ENCODE measurements around the gene DNAH3. TPM values are rescaled to one million over a fixed set of nuclear protein-coding genes. Genes with fewer than 3 reads are reported as not detected.

The DNAH3 gene
- total and polyA plus RNA-seq, 2 of the 8 experiments (the other 6 are each of a cell fraction or from before 2014, with no cell fraction given): 0.57 to 0.71 TPM

DNA sequence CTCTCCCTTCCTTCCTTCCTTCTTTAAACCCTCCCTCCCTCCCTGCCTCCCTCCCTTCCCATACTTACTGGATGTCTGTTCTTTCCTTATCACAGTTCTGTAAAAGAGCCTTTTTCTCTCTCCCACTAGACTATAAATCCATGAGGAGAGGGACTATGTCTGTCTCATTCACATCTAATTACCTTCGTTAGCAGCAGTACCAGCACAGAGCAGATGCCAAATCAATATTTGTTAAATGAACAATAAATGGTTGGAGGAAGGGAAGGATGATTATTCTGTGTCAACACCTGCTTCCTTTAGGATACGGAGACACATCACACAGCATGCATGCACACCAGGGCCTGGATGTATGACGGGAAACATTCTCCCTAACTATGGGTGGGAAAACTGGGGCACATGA, 94.2 kb downstream of the DNAH3 start:
- no peak overlapping the region for H2AK5ac ChIP-seq (ENCODE audit: low read depth, low read length)
- FAIRE-seq: no peak
- H2AFZ ChIP-seq (ENCODE audit: low read length): no peak overlapping the region
- WGBS, 2 experiments (ENCODE audit: extremely low coverage in 1 of 2, insufficient coverage in 1 of 2, insufficient read length in 1 of 2, insufficient replicate concordance in 2 of 2, low coverage in 1 of 2, low lambda C conversion rate in 2 of 2, missing lambda C conversion rate in 1 of 2): 73% methylated on average over 3 of the region's 3 CpGs; no CpG with 5 or more reads in 1 of the 2 experiments
- no peak overlapping the region for H3K18ac ChIP-seq (ENCODE audit: extremely low read depth, low read length)
- H2BK15ac ChIP-seq (ENCODE audit: low read length): no peak overlapping the region
- H2BK12ac ChIP-seq (ENCODE audit: low read depth, low read length): no peak overlapping the region
- no peaks in the 10 kb centered on the region for H3K79me1 ChIP-seq (ENCODE audit: low read depth, low read length)
- DNase-seq (ENCODE audit: low read depth in 1 of 2, low spot score in 2 of 2): no peak
- no peaks in the 10 kb centered on the region for H3K79me2 ChIP-seq (ENCODE audit: control insufficient read depth in 1 of 2, insufficient read depth in 2 of 2, low read length in 2 of 2)
- H3K4me2 ChIP-seq (ENCODE audit: insufficient read depth in 1 of 2, low read depth in 2 of 2, low read length in 2 of 2): no peak overlapping the region
- no peak overlapping the region for H2BK120ac ChIP-seq (replicated peaks; ENCODE audit: low read depth, low read length)
- no peak overlapping the region for H3K23ac ChIP-seq (ENCODE audit: insufficient read length)
- no peak overlapping the region for H3K9ac ChIP-seq (replicated peaks in 1 of 4; ENCODE audit: extremely low read depth in 1 of 4, low read depth in 3 of 4, low read length in 3 of 4)
- H3K56ac ChIP-seq (replicated peaks; ENCODE audit: insufficient read length, low read depth, low read length): no peak overlapping the region
- TF ChIP-seq TAF7 (optimal IDR thresholded peaks at IDR 0.05; ENCODE audit: borderline replicate concordance, low read depth, low read length) (no peak), NRF1 (IDR thresholded peaks at IDR 0.05; ENCODE audit: low read depth, low read length) (no peak), SP4 (IDR thresholded peaks at IDR 0.05; ENCODE audit: low read length) (no peak), BRCA1 (IDR thresholded peaks at IDR 0.05; ENCODE audit: low read depth, low read length) (no peak), EGR1 (IDR thresholded peaks at IDR 0.05; ENCODE audit: borderline replicate concordance, low read depth, low read length) (no peak), RXRA (IDR thresholded peaks at IDR 0.05; ENCODE audit: insufficient read depth, low read depth, low read length) (no peak), HDAC6 (IDR thresholded peaks at IDR 0.05; ENCODE audit: low read depth, low read length) (no peak), PHF8 (conservative IDR thresholded peaks at IDR 0.05; ENCODE audit: low read depth, low read length) (no peak), CREB1 (IDR thresholded peaks at IDR 0.05) (no peak), RNF2 (IDR thresholded peaks at IDR 0.05; ENCODE audit: borderline replicate concordance, low read depth, low read length, missing control alignments, poor library complexity, severe bottlenecking) (no peak)
- TF ChIP-seq, protein P1, sequence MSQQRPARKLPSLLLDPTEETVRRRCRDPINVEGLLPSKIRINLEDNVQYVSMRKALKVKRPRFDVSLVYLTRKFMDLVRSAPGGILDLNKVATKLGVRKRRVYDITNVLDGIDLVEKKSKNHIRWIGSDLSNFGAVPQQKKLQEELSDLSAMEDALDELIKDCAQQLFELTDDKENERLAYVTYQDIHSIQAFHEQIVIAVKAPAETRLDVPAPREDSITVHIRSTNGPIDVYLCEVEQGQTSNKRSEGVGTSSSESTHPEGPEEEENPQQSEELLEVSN (IDR thresholded peaks at IDR 0.05): no peak
- TF ChIP-seq, protein P2, sequence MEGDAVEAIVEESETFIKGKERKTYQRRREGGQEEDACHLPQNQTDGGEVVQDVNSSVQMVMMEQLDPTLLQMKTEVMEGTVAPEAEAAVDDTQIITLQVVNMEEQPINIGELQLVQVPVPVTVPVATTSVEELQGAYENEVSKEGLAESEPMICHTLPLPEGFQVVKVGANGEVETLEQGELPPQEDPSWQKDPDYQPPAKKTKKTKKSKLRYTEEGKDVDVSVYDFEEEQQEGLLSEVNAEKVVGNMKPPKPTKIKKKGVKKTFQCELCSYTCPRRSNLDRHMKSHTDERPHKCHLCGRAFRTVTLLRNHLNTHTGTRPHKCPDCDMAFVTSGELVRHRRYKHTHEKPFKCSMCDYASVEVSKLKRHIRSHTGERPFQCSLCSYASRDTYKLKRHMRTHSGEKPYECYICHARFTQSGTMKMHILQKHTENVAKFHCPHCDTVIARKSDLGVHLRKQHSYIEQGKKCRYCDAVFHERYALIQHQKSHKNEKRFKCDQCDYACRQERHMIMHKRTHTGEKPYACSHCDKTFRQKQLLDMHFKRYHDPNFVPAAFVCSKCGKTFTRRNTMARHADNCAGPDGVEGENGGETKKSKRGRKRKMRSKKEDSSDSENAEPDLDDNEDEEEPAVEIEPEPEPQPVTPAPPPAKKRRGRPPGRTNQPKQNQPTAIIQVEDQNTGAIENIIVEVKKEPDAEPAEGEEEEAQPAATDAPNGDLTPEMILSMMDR (IDR thresholded peaks at IDR 0.05; ENCODE audit: control extremely low read depth in 1 of 3, insufficient read depth in 1 of 3, low read depth in 1 of 3, low read length in 3 of 3): no peak
- H3K4me1 ChIP-seq (replicated peaks in 1 of 4; ENCODE audit: control insufficient read depth in 3 of 4, insufficient read depth in 4 of 4, low read length in 3 of 4): no peaks in the 10 kb centered on the region
- no peak overlapping the region for H4K91ac ChIP-seq (replicated peaks; ENCODE audit: insufficient read length, low read length)
- no peak overlapping the region for H2BK5ac ChIP-seq (ENCODE audit: low read depth, low read length)
- CTCF ChIA-PET (ENCODE audit: partially characterized antibody): no interaction called here
- no peak overlapping the region for H3K14ac ChIP-seq (ENCODE audit: insufficient read length)
- POLR2A ChIA-PET (ENCODE audit: partially characterized antibody): no interaction called here
- no peaks in the 10 kb centered on the region for H3K36me3 ChIP-seq (ENCODE audit: control insufficient read depth in 2 of 4, insufficient read depth in 4 of 4, low read length in 3 of 4)
- H4K5ac ChIP-seq (ENCODE audit: insufficient read length, low read depth, low read length): no peak overlapping the region
- no peak overlapping the region for H3K4ac ChIP-seq (replicated peaks; ENCODE audit: insufficient read length, low read depth, low read length)
- H3K9me3 ChIP-seq (ENCODE audit: insufficient read depth in 2 of 2, low read depth in 1 of 2, low read length in 1 of 2): no peaks in the 10 kb centered on the region
- no peak overlapping the region for H3K4me3 ChIP-seq (ENCODE audit: extremely low read depth in 1 of 4, insufficient read depth in 2 of 4, low read depth in 3 of 4, low read length in 4 of 4)
- no peak overlapping the region for H3K27ac ChIP-seq (ENCODE audit: low read depth, low read length)
- no peak overlapping the region for H2BK20ac ChIP-seq (ENCODE audit: low read length)
- H4K8ac ChIP-seq (ENCODE audit: extremely low read depth, insufficient read depth, low read length): no peak overlapping the region
- no peaks in the 10 kb centered on the region for H3K23me2 ChIP-seq (ENCODE audit: low read depth, low read length)
- H3K27me3 ChIP-seq (replicated peaks in 1 of 4; ENCODE audit: control insufficient read depth in 3 of 4, extremely low read depth in 1 of 4, insufficient read depth in 3 of 4, low read length in 3 of 4): no peaks in the 10 kb centered on the region
- H4K20me1 ChIP-seq (replicated peaks in 1 of 2; ENCODE audit: control insufficient read depth in 1 of 2, insufficient read depth in 2 of 2, low read length in 2 of 2): no peaks in the 10 kb centered on the region

All from H1 (cell line).